Nucleus accumbens (tissue), 56 donors: ENCODE results near the gene ADAM19.
A peak's percentile ranks its signal among the peaks of the same experiment; 100 is the strongest.
"Not testable (repeated sequence)": the region's sequence is repeated elsewhere in the genome, so short reads cannot be mapped to it uniquely, and the experiment has no call there.

Experiments
- DNase-seq, 56 donors: peaks; one replicate each; lab custom pipeline; 2025; lab: John Stamatoyannopoulos, UW

The ADAM19 gene

GRCh38 chr5:157447201-157447637 is 128.4 kb downstream of the ADAM19 start:
- no peak for DNase-seq

- no peak for DNase-seq
These were observed 129.1 kb downstream of the ADAM19 start for GRCh38 chr5:157446412-157446935.

- DNase-seq: no peak
These were observed 129.7 kb downstream of the ADAM19 start for GRCh38 chr5:157445745-157446411.

- no peak for DNase-seq
These were observed 131.4 kb downstream of the ADAM19 start for GRCh38 chr5:157444224-157444623.

- no peak for DNase-seq
These were observed 132.5 kb downstream of the ADAM19 start for GRCh38 chr5:157443041-157443549.

- no peak for DNase-seq
These were observed 141.5 kb downstream of the ADAM19 start for GRCh38 chr5:157434096-157434495.

GRCh38 chr5:157431544-157432200 is 143.9 kb downstream of the ADAM19 start:
- DNase-seq: peak in 15 of 56 donors; percentile 7 to 50 (median 20)

GRCh38 chr5:157429920-157430319 is 145.7 kb downstream of the ADAM19 start:
- not testable (repeated sequence) for DNase-seq
